ENCODE measurements around the gene ATP23. TPM values are rescaled to one million over a fixed set of nuclear protein-coding genes. Genes with fewer than 3 reads are reported as not detected.

ATP23 gene
- total and polyA plus RNA-seq, 4 experiments from 2014 or later: 6.1 to 22.9 (median 11.7) TPM

GRCh38 chr12:57943438-57944080 lies 2.2 kb downstream of the ATP23 start:
- no peaks in the 10 kb centered on the region for H3K27me3 ChIP-seq (ENCODE audit: insufficient read depth, low read length)
- H3K9me3 Mint-ChIP-seq: no peaks in the 10 kb centered on the region
- H3K4me3 Mint-ChIP-seq: peak overlapping the region in 2 of 8 donors; percentile 9 to 38
- H3K27me3 Mint-ChIP-seq: no peaks in the 10 kb centered on the region
- no peak for DNase-seq
- POLR2A ChIA-PET (ENCODE audit: partially characterized antibody): no interaction called here
- H3K9me3 ChIP-seq (ENCODE audit: control insufficient read depth in 1 of 2, low read length in 2 of 2): no peaks in the 10 kb centered on the region
- peaks cover 21 to 45% (median 29%) of the 10 kb centered on the region in 4 donors for H3K4me1 Mint-ChIP-seq
- no peak overlapping the region for H3K27ac ChIP-seq (ENCODE audit: low read depth, low read length)
- H3K4me3 ChIP-seq (ENCODE audit: low read length in 2 of 2): no peak overlapping the region
- intact Hi-C loops (cut with micrococcal nuclease): loop anchor here (10.0 kb wide), 1 partner anchor 1651 kb away; the partner anchor contains the start of gene SLC16A7
- CTCF ChIA-PET (ENCODE audit: partially characterized antibody): interaction anchor here (1.3 kb wide), 1 partner anchor 96 kb away, joined by 3 read pairs; the partner anchor contains the start of gene CTDSP2
- H3K36me3 ChIP-seq (ENCODE audit: insufficient read depth, low read length): no peaks in the 10 kb centered on the region
- H3K36me3 Mint-ChIP-seq: peaks cover 3 to 6% of the 10 kb centered on the region in 2 donors
- peaks cover 19% of the 10 kb centered on the region for H3K4me1 ChIP-seq (ENCODE audit: insufficient read depth, low read length)
- H3K27ac Mint-ChIP-seq: peak overlapping the region in 3 of 7 donors; percentile 19 to 85 (median 82)

- peaks cover 8 to 10% of the 10 kb centered on the region in 2 donors for H3K36me3 Mint-ChIP-seq
- CTCF ChIA-PET (ENCODE audit: partially characterized antibody): no interaction called here
- no peaks in the 10 kb centered on the region for H3K27me3 Mint-ChIP-seq
- POLR2A ChIA-PET (ENCODE audit: partially characterized antibody): no interaction called here
- peaks cover 21 to 43% (median 29%) of the 10 kb centered on the region in 4 donors for H3K4me1 Mint-ChIP-seq
- no peak for DNase-seq
- H3K9me3 ChIP-seq (ENCODE audit: control insufficient read depth in 1 of 2, low read length in 2 of 2): no peaks in the 10 kb centered on the region
- H3K4me3 Mint-ChIP-seq: peak overlapping the region in 3 of 8 donors; percentile 10 to 50 (median 20)
- H3K4me3 ChIP-seq (ENCODE audit: low read length in 2 of 2): no peak overlapping the region
- no peaks in the 10 kb centered on the region for H3K27me3 ChIP-seq (ENCODE audit: insufficient read depth, low read length)
- H3K27ac Mint-ChIP-seq: peak overlapping the region in 5 of 7 donors; percentile 18 to 85 (median 40)
- no peaks in the 10 kb centered on the region for H3K9me3 Mint-ChIP-seq
- no peak overlapping the region for H3K27ac ChIP-seq (ENCODE audit: low read depth, low read length)
- peaks cover 19% of the 10 kb centered on the region for H3K4me1 ChIP-seq (ENCODE audit: insufficient read depth, low read length)
- intact Hi-C loops (cut with micrococcal nuclease): loop anchor here (10.0 kb wide), 1 partner anchor 1650 kb away; the partner anchor contains the start of gene SLC16A7
- no peaks in the 10 kb centered on the region for H3K36me3 ChIP-seq (ENCODE audit: insufficient read depth, low read length)
Observed at GRCh38 chr12:57944313-57945023, 3.1 kb downstream of the ATP23 start.

DNA sequence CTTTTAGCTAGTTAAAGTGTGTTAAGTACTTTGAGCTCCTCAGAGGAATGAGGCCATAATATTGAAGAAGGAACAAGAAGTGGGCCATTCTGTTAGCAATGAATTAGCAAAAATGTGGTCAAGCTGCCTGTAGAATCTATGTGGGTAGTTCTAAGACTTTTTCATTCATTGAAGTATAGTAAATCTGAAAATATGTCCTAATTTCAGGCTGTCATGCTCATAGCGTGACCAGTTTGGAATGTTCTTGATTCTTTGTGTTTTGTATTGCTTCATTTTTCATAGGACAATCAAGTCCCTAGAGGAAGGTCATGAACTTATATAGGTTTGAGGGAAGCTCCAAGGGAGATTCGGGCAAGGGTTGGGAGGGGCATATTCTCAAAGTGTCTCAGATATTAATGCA lies 11.4 kb downstream of the ATP23 start:
- ChIA-PET CTCF (ENCODE audit: partially characterized antibody) (no interaction called here), POLR2A (ENCODE audit: partially characterized antibody) (no interaction called here)
- Histone ChIP-seq H3K27me3 (ENCODE audit: insufficient read depth, low read length) (no peaks in the 10 kb centered on the region), H3K36me3 (ENCODE audit: insufficient read depth, low read length) (no peaks in the 10 kb centered on the region), H3K9me3 (ENCODE audit: control insufficient read depth in 1 of 2, low read length in 2 of 2) (no peaks in the 10 kb centered on the region), H3K4me1 (ENCODE audit: insufficient read depth, low read length) (no peaks in the 10 kb centered on the region), H3K4me3 (ENCODE audit: low read length in 2 of 2) (no peak overlapping the region), H3K27ac (ENCODE audit: low read depth, low read length) (no peak overlapping the region)
- no peak for DNase-seq
- Mint-ChIP-seq H3K9me3 (peaks cover 0 to 7% (median 0%) of the 10 kb centered on the region in 8 donors), H3K27me3 (no peaks in the 10 kb centered on the region), H3K4me3 (no peak overlapping the region), H3K27ac (no peak overlapping the region), H3K4me1 (no peaks in the 10 kb centered on the region), H3K36me3 (peaks cover 59 to 76% of the 10 kb centered on the region in 2 donors)
- intact Hi-C loops (cut with micrococcal nuclease): no loop called here

DNA sequence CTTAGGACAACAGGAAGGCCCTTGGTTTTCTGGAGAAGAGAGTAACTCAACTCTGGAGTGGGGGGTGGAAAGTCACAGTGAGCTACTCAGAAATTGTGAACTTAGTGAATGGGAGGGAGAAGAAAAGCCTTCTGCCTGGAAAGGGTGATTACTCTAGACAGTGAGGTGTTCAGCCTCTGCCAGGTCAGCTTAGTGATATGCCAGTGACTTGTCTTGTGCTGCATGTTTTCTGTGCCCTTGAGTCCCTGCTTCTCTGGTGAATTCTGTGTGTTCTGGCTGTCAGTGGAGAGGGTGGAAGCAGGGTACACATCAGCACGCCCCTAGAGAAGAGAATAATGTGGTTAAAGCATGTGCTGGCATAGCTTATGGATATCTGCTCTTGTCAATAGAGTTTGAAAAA lies 13.4 kb downstream of the ATP23 start:
- Mint-ChIP-seq H3K36me3 (peaks cover 65 to 87% of the 10 kb centered on the region in 2 donors), H3K27me3 (peaks cover 0 to 2% of the 10 kb centered on the region in 2 donors), H3K4me3 (no peak overlapping the region), H3K4me1 (no peaks in the 10 kb centered on the region), H3K9me3 (peaks cover 0 to 26% (median 17%) of the 10 kb centered on the region in 8 donors), H3K27ac (peak overlapping the region in 1 of 7 donors; percentile 44)
- no peak overlapping the region for H3K4me3 ChIP-seq (ENCODE audit: low read length in 2 of 2)
- H3K27me3 ChIP-seq (ENCODE audit: insufficient read depth, low read length): no peaks in the 10 kb centered on the region
- intact Hi-C loops (cut with micrococcal nuclease): no loop called here
- H3K27ac ChIP-seq (ENCODE audit: low read depth, low read length): no peak overlapping the region
- DNase-seq: no peak
- no peaks in the 10 kb centered on the region for H3K36me3 ChIP-seq (ENCODE audit: insufficient read depth, low read length)
- ChIA-PET CTCF (ENCODE audit: partially characterized antibody) (no interaction called here), POLR2A (ENCODE audit: partially characterized antibody) (interaction anchor here (1.4 kb wide), 1 partner anchor 13 kb away, joined by 3 read pairs; the partner anchor contains the start of gene ATP23)
- no peaks in the 10 kb centered on the region for H3K4me1 ChIP-seq (ENCODE audit: insufficient read depth, low read length)
- H3K9me3 ChIP-seq (ENCODE audit: control insufficient read depth in 1 of 2, low read length in 2 of 2): no peaks in the 10 kb centered on the region

DNA sequence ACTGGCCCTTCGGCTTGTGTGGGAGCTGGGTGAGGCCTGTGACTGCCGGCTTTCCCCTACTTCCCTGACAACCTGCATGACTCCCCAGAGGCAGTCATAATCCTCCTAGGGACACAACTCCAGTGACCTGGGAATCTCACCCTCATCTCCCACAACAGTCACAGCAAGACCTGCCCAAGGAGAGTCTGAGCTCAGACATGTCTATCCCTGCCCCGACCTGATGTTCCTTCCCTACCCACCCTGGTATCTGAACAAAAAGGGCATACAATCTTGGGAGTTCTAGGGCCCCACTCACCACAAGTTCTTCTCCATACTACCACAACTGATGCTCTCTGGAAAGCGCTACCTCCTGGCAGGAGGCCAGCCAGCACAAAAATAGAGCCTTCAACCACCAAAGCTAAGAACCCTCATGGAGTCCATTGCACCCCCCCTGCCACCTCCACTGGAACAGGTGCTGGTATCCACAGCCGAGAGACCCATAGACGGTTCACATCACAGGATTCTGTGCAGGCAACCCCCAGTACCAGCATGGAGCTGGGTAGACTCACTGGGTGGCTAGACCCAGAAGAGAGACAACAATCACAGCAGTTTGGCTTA lies 16.8 kb downstream of the ATP23 start:
- Mint-ChIP-seq H3K4me1 (no peaks in the 10 kb centered on the region), H3K9me3 (peaks cover 3 to 60% (median 43%) of the 10 kb centered on the region in 8 donors), H3K27ac (no peak overlapping the region), H3K36me3 (peaks cover 51 to 66% of the 10 kb centered on the region in 2 donors), H3K4me3 (no peak overlapping the region), H3K27me3 (peaks cover 0 to 2% of the 10 kb centered on the region in 2 donors)
- ChIA-PET CTCF (ENCODE audit: partially characterized antibody) (no interaction called here), POLR2A (ENCODE audit: partially characterized antibody) (no interaction called here)
- Histone ChIP-seq H3K27ac (ENCODE audit: low read depth, low read length) (no peak overlapping the region), H3K4me1 (ENCODE audit: insufficient read depth, low read length) (no peaks in the 10 kb centered on the region), H3K27me3 (ENCODE audit: insufficient read depth, low read length) (no peaks in the 10 kb centered on the region), H3K4me3 (ENCODE audit: low read length in 2 of 2) (no peak overlapping the region), H3K9me3 (ENCODE audit: control insufficient read depth in 1 of 2, low read length in 2 of 2) (no peaks in the 10 kb centered on the region), H3K36me3 (ENCODE audit: insufficient read depth, low read length) (no peaks in the 10 kb centered on the region)
- no peak for DNase-seq
- intact Hi-C loops (cut with micrococcal nuclease): no loop called here

DNA sequence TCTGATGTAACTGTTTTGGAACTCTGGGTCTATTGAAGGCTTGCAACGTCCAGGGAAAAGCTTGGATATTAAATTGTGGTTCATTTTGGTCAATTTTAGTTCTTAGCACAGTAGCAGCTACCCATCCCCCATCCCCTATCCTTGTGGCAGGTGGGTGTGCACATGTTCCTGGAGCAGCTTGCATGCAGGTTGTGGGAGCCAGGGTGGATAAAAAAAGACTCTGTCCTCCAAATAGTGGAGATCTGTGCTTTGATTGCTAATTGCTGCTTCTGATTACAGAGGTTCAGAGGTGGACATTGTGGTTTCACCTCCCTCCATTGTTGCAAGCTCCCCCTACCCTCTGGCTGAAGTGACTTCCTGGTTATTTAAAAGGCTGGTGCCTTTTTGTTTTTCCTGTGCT lies 23.1 kb downstream of the ATP23 start:
- Histone ChIP-seq H3K9me3 (ENCODE audit: control insufficient read depth in 1 of 2, low read length in 2 of 2) (no peaks in the 10 kb centered on the region), H3K27ac (ENCODE audit: low read depth, low read length) (no peak overlapping the region), H3K36me3 (ENCODE audit: insufficient read depth, low read length) (no peaks in the 10 kb centered on the region), H3K4me1 (ENCODE audit: insufficient read depth, low read length) (no peaks in the 10 kb centered on the region), H3K4me3 (ENCODE audit: low read length in 2 of 2) (no peak overlapping the region), H3K27me3 (ENCODE audit: insufficient read depth, low read length) (no peaks in the 10 kb centered on the region)
- DNase-seq: no peak
- ChIA-PET CTCF (ENCODE audit: partially characterized antibody) (no interaction called here), POLR2A (ENCODE audit: partially characterized antibody) (no interaction called here)
- Mint-ChIP-seq H3K36me3 (peaks cover 4 to 7% of the 10 kb centered on the region in 2 donors), H3K27me3 (peaks cover 0 to 3% of the 10 kb centered on the region in 2 donors), H3K4me3 (no peak overlapping the region), H3K9me3 (peaks cover 8 to 74% (median 50%) of the 10 kb centered on the region in 8 donors), H3K4me1 (peaks cover 0 to 4% (median 0%) of the 10 kb centered on the region in 4 donors), H3K27ac (no peak overlapping the region)
- intact Hi-C loops (cut with micrococcal nuclease): no loop called here

- Histone ChIP-seq H3K9me3 (ENCODE audit: control insufficient read depth in 1 of 2, low read length in 2 of 2) (no peaks in the 10 kb centered on the region), H3K4me1 (ENCODE audit: insufficient read depth, low read length) (no peaks in the 10 kb centered on the region), H3K27me3 (ENCODE audit: insufficient read depth, low read length) (no peaks in the 10 kb centered on the region), H3K36me3 (ENCODE audit: insufficient read depth, low read length) (no peaks in the 10 kb centered on the region), H3K4me3 (ENCODE audit: low read length in 2 of 2) (no peak overlapping the region), H3K27ac (ENCODE audit: low read depth, low read length) (no peak overlapping the region)
- Mint-ChIP-seq H3K4me1 (peaks cover 0 to 4% (median 0%) of the 10 kb centered on the region in 4 donors), H3K27ac (peak overlapping the region in 1 of 7 donors; percentile 71), H3K4me3 (no peak overlapping the region), H3K9me3 (peaks cover 8 to 70% (median 45%) of the 10 kb centered on the region in 8 donors), H3K27me3 (peaks cover 0 to 3% of the 10 kb centered on the region in 2 donors), H3K36me3 (peaks cover 0 to 3% of the 10 kb centered on the region in 2 donors)
- ChIA-PET POLR2A (ENCODE audit: partially characterized antibody) (no interaction called here), CTCF (ENCODE audit: partially characterized antibody) (no interaction called here)
- intact Hi-C loops (cut with micrococcal nuclease): no loop called here
- DNase-seq: no peak
Observed at GRCh38 chr12:57965766-57966165, 24.4 kb downstream of the ATP23 start.
